Calu3 (cell line): Measurements from ENCODE around the gene EFCAB14. TPM values are rescaled to one million over a fixed set of nuclear protein-coding genes. Genes with fewer than 3 reads are reported as not detected.
"Not testable (repeated sequence)": the region's sequence is repeated elsewhere in the genome, so short reads cannot be mapped to it uniquely, and the experiment has no call there.

Experiments used
- BruUV-seq: library from RNA; stranded (reverse); fragments of 400-500 nt; replicated peaks from 2 replicates; lab custom pipeline; 2021; lab: Mats Ljungman, UMichigan
- CTCF ChIA-PET: fragments of 300-600 bp; sonication (Branson Sonifier 250); formaldehyde crosslinking; loops from one replicate; lab custom pipeline; 2022; ENCODE audit warnings: antibody characterized with exemption; lab: Charles Lee
- DNase-seq: peaks from one replicate; pipeline ENCODE4 v3.0.0; 2022
- H3K27ac Mint-ChIP-seq: one replicate; pipeline ENCODE4 v1.8.0; 2022; ENCODE audit warnings: mixed read lengths; ENCODE audit not compliant: unreplicated experiment
- H3K27me3 Mint-ChIP-seq: one replicate; pipeline ENCODE4 v1.8.0; 2022; ENCODE audit warnings: mixed read lengths; ENCODE audit not compliant: unreplicated experiment
- H3K36me3 Mint-ChIP-seq: one replicate; pipeline ENCODE4 v1.8.0; 2022; ENCODE audit warnings: mild to moderate bottlenecking, moderate library complexity, mixed read lengths; ENCODE audit not compliant: insufficient read depth, unreplicated experiment
- H3K4me1 Mint-ChIP-seq: one replicate; pipeline ENCODE4 v1.8.0; 2022; ENCODE audit warnings: mild to moderate bottlenecking, low read depth, mixed read lengths; ENCODE audit not compliant: unreplicated experiment
- H3K4me3 Mint-ChIP-seq: one replicate; pipeline ENCODE4 v1.8.0; 2022; ENCODE audit warnings: mild to moderate bottlenecking, low read depth, moderate library complexity, mixed read lengths; ENCODE audit not compliant: unreplicated experiment
- H3K9me3 Mint-ChIP-seq: one replicate; pipeline ENCODE4 v1.8.0; 2022; ENCODE audit warnings: low read depth, mixed read lengths; ENCODE audit not compliant: unreplicated experiment
- intact Hi-C: fragments of 100-400 bp; cut with micrococcal nuclease; formaldehyde crosslinking; loops from one replicate; pipeline ENCODE4 v1.10.0; 2022; ENCODE audit not compliant: unreplicated experiment
- total RNA-seq: library from RNA; stranded (reverse); gene quantifications from 2 replicates; pipeline ENCODE4 v1.2.3, GENCODE V29; 2022
- TF ChIP-seq, protein P1 (sequence below): fragments of 200-600 bp; IDR thresholded peaks from one replicate; pipeline ENCODE4 v1.8.0; 2022; ENCODE audit warnings: antibody characterized with exemption; ENCODE audit not compliant: unreplicated experiment

The EFCAB14 gene
- total RNA-seq, 1 experiment from 2014 or later = 108 TPM

DNA sequence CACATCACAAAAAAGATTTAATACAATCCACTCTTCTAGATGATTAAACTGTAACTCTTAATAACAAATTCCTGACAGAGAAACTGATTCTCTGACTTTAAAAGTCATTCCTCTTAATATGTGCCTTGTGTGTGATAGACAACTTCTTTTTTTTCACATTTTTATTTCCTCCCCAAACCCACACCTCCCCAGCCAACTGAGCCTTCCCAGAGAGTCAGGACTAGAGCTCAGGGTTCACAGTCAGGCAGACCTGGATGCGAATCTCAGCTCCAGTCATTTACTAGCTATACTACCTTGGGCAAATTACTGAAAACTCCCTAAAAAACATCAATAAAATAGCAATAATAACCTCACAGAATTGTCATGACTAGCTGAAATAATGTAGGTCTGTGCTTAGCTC, 64.9 kb downstream of the EFCAB14 start:
- Mint-ChIP-seq H3K27ac (no peak overlapping the region), H3K4me3 (no peak overlapping the region), H3K36me3 (no peaks in the 10 kb centered on the region), H3K9me3 (peaks cover 7% of the 10 kb centered on the region), H3K4me1 (no peaks in the 10 kb centered on the region), H3K27me3 (no peaks in the 10 kb centered on the region)
- intact Hi-C loops = no loop called here
- no TSS peak for BruUV-seq
- TF ChIP-seq, protein P1, sequence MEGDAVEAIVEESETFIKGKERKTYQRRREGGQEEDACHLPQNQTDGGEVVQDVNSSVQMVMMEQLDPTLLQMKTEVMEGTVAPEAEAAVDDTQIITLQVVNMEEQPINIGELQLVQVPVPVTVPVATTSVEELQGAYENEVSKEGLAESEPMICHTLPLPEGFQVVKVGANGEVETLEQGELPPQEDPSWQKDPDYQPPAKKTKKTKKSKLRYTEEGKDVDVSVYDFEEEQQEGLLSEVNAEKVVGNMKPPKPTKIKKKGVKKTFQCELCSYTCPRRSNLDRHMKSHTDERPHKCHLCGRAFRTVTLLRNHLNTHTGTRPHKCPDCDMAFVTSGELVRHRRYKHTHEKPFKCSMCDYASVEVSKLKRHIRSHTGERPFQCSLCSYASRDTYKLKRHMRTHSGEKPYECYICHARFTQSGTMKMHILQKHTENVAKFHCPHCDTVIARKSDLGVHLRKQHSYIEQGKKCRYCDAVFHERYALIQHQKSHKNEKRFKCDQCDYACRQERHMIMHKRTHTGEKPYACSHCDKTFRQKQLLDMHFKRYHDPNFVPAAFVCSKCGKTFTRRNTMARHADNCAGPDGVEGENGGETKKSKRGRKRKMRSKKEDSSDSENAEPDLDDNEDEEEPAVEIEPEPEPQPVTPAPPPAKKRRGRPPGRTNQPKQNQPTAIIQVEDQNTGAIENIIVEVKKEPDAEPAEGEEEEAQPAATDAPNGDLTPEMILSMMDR = no peak
- DNase-seq = no peak
- CTCF ChIA-PET = no interaction called here

DNA sequence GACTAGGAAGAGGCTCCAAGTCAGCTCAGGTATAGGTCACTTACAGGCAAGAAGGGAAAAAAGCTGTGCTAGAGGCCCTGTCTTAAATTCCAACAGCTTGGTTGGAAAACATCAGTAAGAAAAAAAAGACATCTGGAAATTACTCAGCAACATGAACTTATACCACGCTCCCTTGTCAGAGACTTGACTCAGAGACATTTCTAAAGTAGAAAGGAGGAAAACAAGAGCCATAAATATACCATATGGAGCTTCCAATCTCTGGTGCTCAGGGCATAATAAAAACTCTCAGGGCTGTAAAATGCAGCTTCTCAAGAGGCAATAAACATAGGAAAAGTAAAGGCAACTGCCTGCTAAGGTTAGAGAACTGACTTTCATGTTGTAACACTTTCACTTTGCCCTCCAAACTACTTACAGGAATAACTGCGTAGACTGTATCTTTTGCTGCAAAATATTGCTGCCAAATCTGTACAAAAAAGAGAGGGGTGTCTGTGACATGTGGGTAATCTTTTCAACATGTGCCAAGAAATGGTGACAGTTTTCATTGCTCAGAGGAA, 65.4 kb downstream of the EFCAB14 start:
- intact Hi-C loops = no loop called here
- CTCF ChIA-PET = no interaction called here
- DNase-seq = no peak
- Mint-ChIP-seq H3K27ac (no peak overlapping the region), H3K27me3 (no peaks in the 10 kb centered on the region), H3K36me3 (no peaks in the 10 kb centered on the region), H3K9me3 (peaks cover 7% of the 10 kb centered on the region), H3K4me1 (no peaks in the 10 kb centered on the region), H3K4me3 (no peak overlapping the region)
- TF ChIP-seq, protein P1 = no peak
- no TSS peak for BruUV-seq

DNA sequence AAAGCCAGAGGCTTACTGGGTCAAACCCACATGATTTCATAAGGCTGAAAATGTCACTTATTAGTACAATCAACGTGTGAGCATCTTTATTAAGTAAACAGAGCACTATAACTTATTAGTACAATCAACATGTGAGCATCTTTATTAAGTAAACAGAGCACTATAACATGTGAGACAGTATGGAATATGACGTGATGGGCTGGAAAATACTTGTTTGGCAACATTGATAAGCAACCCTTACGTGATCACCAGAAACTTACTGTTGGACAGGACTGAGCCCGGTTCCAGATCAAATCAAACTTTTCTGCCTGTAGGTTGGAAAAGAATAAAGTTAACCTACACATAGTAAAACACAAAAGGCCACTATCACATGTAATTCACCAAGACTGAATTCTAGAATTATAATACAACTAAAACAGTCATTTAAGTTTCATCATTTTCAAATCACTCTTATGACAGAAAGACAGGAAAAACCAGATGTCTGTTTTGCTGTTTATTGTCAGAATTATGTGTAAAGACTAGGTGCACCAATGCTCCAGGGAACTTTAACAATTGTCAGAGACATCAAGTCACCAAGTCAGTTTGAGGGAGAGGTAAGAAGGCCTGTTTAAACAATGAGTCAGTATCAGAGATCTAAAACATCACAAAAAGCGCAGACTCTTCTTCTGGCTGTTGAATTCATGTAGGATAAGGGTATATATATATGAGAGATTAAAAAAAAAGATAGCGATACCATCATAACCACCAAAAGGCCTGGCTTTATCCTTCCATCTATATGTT, 66.4 kb downstream of the EFCAB14 start:
- peaks cover 7% of the 10 kb centered on the region for H3K9me3 Mint-ChIP-seq
- no peaks in the 10 kb centered on the region for H3K27me3 Mint-ChIP-seq
- intact Hi-C loops = no loop called here
- H3K4me3 Mint-ChIP-seq = no peak overlapping the region
- no peaks in the 10 kb centered on the region for H3K36me3 Mint-ChIP-seq
- TF ChIP-seq, protein P1 = no peak
- DNase-seq = no peak
- CTCF ChIA-PET = interaction anchor here (0.5 kb wide), 1 partner anchor 36 kb away, joined by 5 read pairs; the partner anchor contains the start of gene MOB3C
- H3K4me1 Mint-ChIP-seq = no peaks in the 10 kb centered on the region
- no peak overlapping the region for H3K27ac Mint-ChIP-seq
- BruUV-seq = no TSS peak

DNA sequence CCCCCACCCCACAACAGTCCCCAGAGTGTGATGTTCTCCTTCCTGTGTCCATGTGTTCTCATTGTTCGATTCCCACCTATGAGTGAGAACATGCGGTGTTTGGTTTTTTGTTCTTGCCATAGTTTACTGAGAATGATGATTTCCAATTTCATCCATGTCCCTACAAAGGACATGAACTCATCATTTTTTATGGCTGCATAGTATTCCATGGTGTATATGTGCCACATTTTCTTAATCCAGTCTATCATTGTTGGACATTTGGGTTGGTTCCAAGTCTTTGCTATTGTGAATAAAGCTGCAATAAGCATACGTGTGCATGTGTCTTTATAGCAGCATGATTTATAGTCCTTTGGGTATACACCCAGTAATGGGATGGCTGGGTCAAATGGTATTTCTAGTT, 67.8 kb downstream of the EFCAB14 start:
- CTCF ChIA-PET, H3K27me3 Mint-ChIP-seq, BruUV-seq: not testable (repeated sequence)

DNA sequence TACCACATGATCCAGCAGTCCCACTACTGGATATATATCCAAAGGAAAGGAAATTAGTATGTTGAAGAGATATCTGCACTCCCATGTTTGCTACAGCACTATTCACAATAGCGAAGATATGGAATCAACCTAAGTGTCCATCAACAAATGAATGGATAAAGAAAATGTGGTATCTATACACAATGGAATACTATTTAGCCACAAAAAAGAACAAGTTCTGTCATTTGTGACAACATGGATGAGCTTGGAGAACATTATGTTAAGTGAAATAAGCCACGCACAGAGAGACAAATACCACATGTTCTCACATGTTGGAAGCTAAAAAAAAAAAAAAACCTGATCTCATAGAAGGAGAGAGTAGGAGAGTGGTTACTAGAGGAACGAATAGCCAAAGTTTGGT, 68.4 kb downstream of the EFCAB14 start:
- Mint-ChIP-seq H3K4me1 (no peaks in the 10 kb centered on the region), H3K9me3 (peaks cover 7% of the 10 kb centered on the region), H3K36me3 (no peaks in the 10 kb centered on the region), H3K27ac (no peak overlapping the region), H3K4me3 (no peak overlapping the region), H3K27me3 (no peaks in the 10 kb centered on the region)
- DNase-seq = no peak
- TF ChIP-seq, protein P1 = no peak
- no TSS peak for BruUV-seq
- intact Hi-C loops = no loop called here
- CTCF ChIA-PET = no interaction called here

More for the DNA sequence above, 67.8 kb downstream of the EFCAB14 start:
- H3K4me1 Mint-ChIP-seq, DNase-seq, H3K4me3 Mint-ChIP-seq, H3K9me3 Mint-ChIP-seq, intact Hi-C loops, H3K27ac Mint-ChIP-seq, H3K36me3 Mint-ChIP-seq: not testable (repeated sequence)
